Heart left ventricle (tissue), 16 donors: ENCODE results near the gene ACTL7B. TPM values are rescaled to one million over a fixed set of nuclear protein-coding genes. Genes with fewer than 3 reads are reported as not detected.

Experiments
- ATAC-seq, 4 donors: fragments of 200-7000 bp; cut with Tn5 transposase; one replicate each; pipeline ENCODE4 v1.9.1; 2020 to 2022; ENCODE audit warnings: moderate library complexity in 4 of 4, mild to moderate bottlenecking in 3 of 4, moderate number of reproducible peaks in 1 of 4
- DNase-seq, 5 donors: peaks; one replicate each; pipeline ENCODE4 v3.0.0-alpha.2; 2020
- H3K27ac ChIP-seq, 12 donors: fragments of 200-600 bp; sonication (generic) in 4 of 12; one replicate each; pipeline versions ENCODE4 v1.5.0 to v1.8.0; 2016 to 2022; ENCODE audit warnings: mild to moderate bottlenecking in 2 of 12
- H3K27me3 ChIP-seq, 9 donors: fragments of 200-600 bp; sonication (generic) in 2 of 9; one replicate each; pipeline versions ENCODE4 v1.5.1 to v1.8.0; 2016 to 2022; ENCODE audit warnings: mild to moderate bottlenecking in 3 of 9
- H3K36me3 ChIP-seq, 9 donors: fragments of 200-600 bp; sonication (generic) in 2 of 9; one replicate each; pipeline versions ENCODE4 v1.5.0 to v1.8.0; 2018 to 2022; ENCODE audit warnings: mild to moderate bottlenecking in 2 of 9
- H3K4me1 ChIP-seq, 12 donors: fragments of 200-600 bp; sonication (generic) in 4 of 12; one replicate each; pipeline versions ENCODE4 v1.5.0 to v1.8.0; 2016 to 2022; ENCODE audit warnings: mild to moderate bottlenecking in 3 of 12
- H3K4me3 ChIP-seq, 12 donors: fragments of 200-600 bp; sonication (generic) in 4 of 12; one replicate each; pipeline versions ENCODE4 v1.5.0 to v1.8.0; 2017 to 2022; ENCODE audit warnings: mild to moderate bottlenecking in 9 of 12, moderate library complexity in 4 of 12
- H3K9me3 ChIP-seq, 12 donors: fragments of 200-600 bp; sonication (generic) in 4 of 12; one replicate each; pipeline versions ENCODE4 v1.5.0 to v1.8.0; 2016 to 2022; ENCODE audit warnings: mild to moderate bottlenecking in 1 of 12
- POLR2A ChIP-seq, 2 donors: fragments of 450-650 bp; IDR thresholded peaks; one replicate each; pipeline ENCODE4 v1.6.1; 2017; ENCODE audit warnings: antibody characterized with exemption in 2 of 2, mild to moderate bottlenecking in 2 of 2, moderate library complexity in 2 of 2
- WGBS, 4 donors: extraction: QIAGEN DNeasy Blood & Tissue Kit in 2 of 4; methylation state at CpG; one replicate each; pipeline versions ENCODE4 v1.1.5 to v1.1.7; 2013 to 2018; 5-methylcytosine and 5-hydroxymethylcytosine counted together
- intact Hi-C, 10 donors: fragments of 100-400 bp; cut with DNase I; formaldehyde crosslinking; loops; one replicate each; pipeline versions ENCODE4 v1.11.1 to v1.14.2; 2022
- long read RNA-seq, 3 donors: library from polyadenylated mRNA; unstranded; transcript quantifications; one replicate each; pipeline ENCODE4 v2.0.0, GENCODE V29; 2020 to 2021
- polyA plus RNA-seq, 2 donors: library from polyadenylated mRNA; stranded (reverse); fragments of 200-250 nt; gene quantifications; one replicate each; pipeline ENCODE4 v1.2.3, GENCODE V29; 2013
- total RNA-seq, 9 donors: library from RNA; depleted of rRNA in 2 of 9; stranded (reverse); fragments of >200 nt in 2 of 9; fragmentation: NEBNext Ultra II Directional in 3 of 9; extraction: Animal tissue kit (Norgen Biotek cat#: 25700) in 3 of 9; gene quantifications; one replicate each; pipeline versions ENCODE4 v1.1.0 to v1.2.4, GENCODE V29; 2016 to 2023
- TF ChIP-seq, protein P1 (sequence below), 12 donors: fragments of 200-600 bp; sonication (generic) in 4 of 12; IDR thresholded peaks; one replicate each; pipeline versions ENCODE4 v1.5.0 to v1.8.0; 2018 to 2022; ENCODE audit warnings: antibody characterized with exemption in 12 of 12, mild to moderate bottlenecking in 5 of 12
- donor health status: ischemic (EF 13 %, LVEDD 7.1; RV severe dilation, severe dysfunction).
- donor health status: healthy with polysubstance abuse.
- donor health status: DM: no; HTN: yes; CAD: no.
- donor health status: DM: no; HTN: no; CAD: no.
- donor health status: ischemic (EF 25% LVEDD 6.9; RV normal size, moderate dysfunction).
- donor health status: ischemic (EF 25% LVEDD 5.7; RV mildly dilated, moderate dysfunction).
- donor health status: healthy.
- donor health status: DM: yes; HTN: yes; CAD: no.
- donor health status: ischemic (EF 35%, LVEDD 5.7; RV mildly dilated, moderate dysfunction).
- donor health status: nonischemic (EF 11% LVEDD 7.7; RV severe dilation, severe dysfunction).
- donor health status: DM: yes; HTN: yes; CAD: no.
- donor health status: PGD.
- donor health status: ischemic (EF 29% LVEDD 5.4; RV normal size, mild dysfunction).
- donor health status: nonischemic (EF 23%, LVEDD 6.1; RV moderate dilation, normal function).

ACTL7B gene, protein sequence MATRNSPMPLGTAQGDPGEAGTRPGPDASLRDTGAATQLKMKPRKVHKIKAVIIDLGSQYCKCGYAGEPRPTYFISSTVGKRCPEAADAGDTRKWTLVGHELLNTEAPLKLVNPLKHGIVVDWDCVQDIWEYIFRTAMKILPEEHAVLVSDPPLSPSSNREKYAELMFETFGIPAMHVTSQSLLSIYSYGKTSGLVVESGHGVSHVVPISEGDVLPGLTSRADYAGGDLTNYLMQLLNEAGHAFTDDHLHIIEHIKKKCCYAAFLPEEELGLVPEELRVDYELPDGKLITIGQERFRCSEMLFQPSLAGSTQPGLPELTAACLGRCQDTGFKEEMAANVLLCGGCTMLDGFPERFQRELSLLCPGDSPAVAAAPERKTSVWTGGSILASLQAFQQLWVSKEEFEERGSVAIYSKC
- total RNA-seq (not detected), polyA plus RNA-seq (not detected)
- long read RNA-seq, donor 1 = 0 reads
- long read RNA-seq, donor 2 = 0 reads
- long read RNA-seq, donor 3 = 0 reads

DNA sequence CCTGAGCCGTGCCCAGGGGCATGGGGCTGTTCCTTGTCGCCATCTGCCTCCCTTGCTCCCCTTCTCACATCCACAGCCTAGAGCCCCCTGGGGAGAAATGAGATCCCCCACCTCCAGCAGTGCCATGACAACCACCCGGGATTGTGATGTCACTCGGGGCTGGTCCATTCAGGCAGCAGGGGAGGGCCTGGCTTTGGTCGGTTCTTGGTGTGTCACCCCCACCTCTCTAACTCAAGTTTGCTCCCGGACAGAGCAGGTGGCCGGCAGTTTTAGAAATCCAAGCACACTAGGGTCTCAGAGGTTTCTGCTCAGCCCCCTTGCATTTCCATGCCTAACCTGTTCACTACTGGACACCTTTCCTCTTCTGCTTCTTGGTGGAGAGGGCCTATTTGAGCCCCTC is at the start of gene ACTL7B:
Gene ACTL7B (minus strand): TSS at position 99 of the 400 bp plus-strand sequence. CDS start 56 bp downstream, at position 43.
- Histone ChIP-seq H3K4me1 (no peaks in the 10 kb centered on the region), H3K27me3 (no peaks in the 10 kb centered on the region), H3K27ac (no peak within 1 kb of the TSS), H3K36me3 (no peaks in the 10 kb centered on the region), H3K4me3 (no peak within 1 kb of the TSS), H3K9me3 (no peaks in the 10 kb centered on the region)
- ATAC-seq (no peak), DNase-seq (no peak)
- no peak for TF ChIP-seq POLR2A (IDR thresholded peaks at IDR 0.05)
- TF ChIP-seq, protein P1, sequence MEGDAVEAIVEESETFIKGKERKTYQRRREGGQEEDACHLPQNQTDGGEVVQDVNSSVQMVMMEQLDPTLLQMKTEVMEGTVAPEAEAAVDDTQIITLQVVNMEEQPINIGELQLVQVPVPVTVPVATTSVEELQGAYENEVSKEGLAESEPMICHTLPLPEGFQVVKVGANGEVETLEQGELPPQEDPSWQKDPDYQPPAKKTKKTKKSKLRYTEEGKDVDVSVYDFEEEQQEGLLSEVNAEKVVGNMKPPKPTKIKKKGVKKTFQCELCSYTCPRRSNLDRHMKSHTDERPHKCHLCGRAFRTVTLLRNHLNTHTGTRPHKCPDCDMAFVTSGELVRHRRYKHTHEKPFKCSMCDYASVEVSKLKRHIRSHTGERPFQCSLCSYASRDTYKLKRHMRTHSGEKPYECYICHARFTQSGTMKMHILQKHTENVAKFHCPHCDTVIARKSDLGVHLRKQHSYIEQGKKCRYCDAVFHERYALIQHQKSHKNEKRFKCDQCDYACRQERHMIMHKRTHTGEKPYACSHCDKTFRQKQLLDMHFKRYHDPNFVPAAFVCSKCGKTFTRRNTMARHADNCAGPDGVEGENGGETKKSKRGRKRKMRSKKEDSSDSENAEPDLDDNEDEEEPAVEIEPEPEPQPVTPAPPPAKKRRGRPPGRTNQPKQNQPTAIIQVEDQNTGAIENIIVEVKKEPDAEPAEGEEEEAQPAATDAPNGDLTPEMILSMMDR (IDR thresholded peaks at IDR 0.05) = no peak
- WGBS, 4 donors = 77 to 83% (median 81%) methylated on average over 6 to 7 of the region's 7 CpGs
- intact Hi-C loops = no loop called here

DNA sequence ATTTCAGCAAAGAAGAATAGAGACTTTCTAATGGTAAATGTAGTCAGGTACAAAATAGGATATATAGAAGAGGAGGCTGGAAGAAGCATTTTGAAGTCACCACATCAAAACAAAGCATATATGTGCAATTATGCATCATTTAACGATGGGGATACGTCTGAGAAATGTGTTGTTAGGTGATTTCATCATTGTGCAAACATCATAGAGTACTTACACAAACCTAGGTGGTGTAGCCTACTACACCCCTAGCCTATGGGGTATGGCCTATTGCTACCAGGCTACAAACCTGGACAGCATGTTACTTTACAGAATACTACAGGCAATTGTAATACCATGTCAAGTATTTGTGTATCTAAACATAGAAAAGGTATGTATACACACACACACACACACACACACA is 49.7 kb upstream of the ACTL7B start:
- Histone ChIP-seq H3K4me3 (no peak overlapping the region), H3K4me1 (no peaks in the 10 kb centered on the region), H3K9me3 (no peaks in the 10 kb centered on the region), H3K27ac (no peak overlapping the region), H3K27me3 (no peaks in the 10 kb centered on the region), H3K36me3 (peaks cover 0 to 98% (median 94%) of the 10 kb centered on the region in 9 donors)
- 92 to 98% (median 94%) methylated on average over 2 of the region's 2 CpGs for WGBS, 4 donors
- intact Hi-C loops = no loop called here
- no peak for TF ChIP-seq POLR2A (IDR thresholded peaks at IDR 0.05)
- TF ChIP-seq, protein P1 (IDR thresholded peaks at IDR 0.05) = no peak
- DNase-seq (no peak), ATAC-seq (no peak)

DNA sequence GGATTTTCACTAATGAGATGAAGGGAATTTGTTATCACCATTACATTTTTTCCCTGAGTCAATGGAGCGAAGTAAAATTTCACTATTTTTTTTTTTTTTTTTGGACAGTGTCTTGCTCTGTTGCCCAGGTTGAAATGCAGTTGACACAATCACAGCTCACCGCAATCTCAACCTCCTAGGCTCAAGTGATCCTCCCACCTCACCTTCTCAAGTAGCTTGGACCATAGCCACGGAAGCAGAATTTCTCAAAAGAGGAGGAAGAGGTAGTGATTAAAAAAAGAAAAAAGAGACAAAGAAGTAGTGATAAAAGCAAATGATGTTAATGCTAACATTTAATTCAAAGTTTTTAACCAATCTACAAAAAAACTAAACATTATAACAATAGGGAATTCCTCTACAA is 48.4 kb upstream of the ACTL7B start:
- Histone ChIP-seq H3K9me3 (no peaks in the 10 kb centered on the region), H3K27ac (no peak overlapping the region), H3K4me3 (no peak overlapping the region), H3K27me3 (no peaks in the 10 kb centered on the region), H3K4me1 (no peaks in the 10 kb centered on the region), H3K36me3 (peaks cover 0 to 98% (median 94%) of the 10 kb centered on the region in 9 donors)
- intact Hi-C loops = no loop called here
- no peak for TF ChIP-seq POLR2A (IDR thresholded peaks at IDR 0.05)
- TF ChIP-seq, protein P1 (IDR thresholded peaks at IDR 0.05) = no peak
- 94 to 97% (median 94%) methylated on average over 3 of the region's 3 CpGs for WGBS, 4 donors
- no peak for DNase-seq
- no peak for ATAC-seq

DNA sequence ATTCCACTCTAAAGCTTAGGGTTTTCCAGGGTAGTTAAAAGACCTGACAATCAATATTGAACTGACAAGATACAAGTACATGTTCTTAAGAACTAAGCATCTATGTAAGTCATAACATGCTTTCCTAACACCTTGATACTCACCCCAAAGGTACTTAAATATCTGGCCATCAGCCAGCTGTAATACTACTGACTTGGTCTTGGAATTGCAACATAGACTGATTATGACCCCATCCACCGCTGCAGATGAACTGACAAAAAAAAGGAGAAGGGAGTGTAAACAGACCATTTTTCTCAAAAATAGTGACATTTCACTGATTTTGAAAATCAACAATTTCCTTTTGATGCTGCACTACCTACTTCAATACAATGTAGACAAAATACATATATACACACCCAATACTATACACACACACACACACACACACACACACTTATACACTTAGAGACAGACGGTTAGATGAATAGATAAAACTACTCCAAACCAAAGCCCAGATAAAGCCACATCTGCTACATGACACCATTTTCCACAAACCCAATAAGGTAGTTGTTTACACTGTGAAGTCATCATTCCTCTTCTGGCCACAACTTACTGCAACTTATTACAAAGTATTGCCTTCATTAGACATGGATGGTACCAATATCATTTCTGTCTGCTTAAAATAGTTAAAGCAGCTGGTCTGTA is 47.8 kb upstream of the ACTL7B start:
- intact Hi-C loops = no loop called here
- no peaks in the 10 kb centered on the region for H3K9me3 ChIP-seq
- WGBS, 4 donors = 90 to 94% (median 93%) methylated on average over 2 of the region's 2 CpGs

More for the DNA sequence above, 47.8 kb upstream of the ACTL7B start:
- H3K4me3 ChIP-seq = no peak overlapping the region
- no peaks in the 10 kb centered on the region for H3K27me3 ChIP-seq
- no peaks in the 10 kb centered on the region for H3K4me1 ChIP-seq
- DNase-seq (no peak), ATAC-seq (no peak)
- H3K27ac ChIP-seq = no peak overlapping the region
- peaks cover 0 to 98% (median 94%) of the 10 kb centered on the region in 9 donors for H3K36me3 ChIP-seq
- no peak for TF ChIP-seq POLR2A (IDR thresholded peaks at IDR 0.05)
